ENCODE data around the gene CXCL16.
"Not testable (repeated sequence)": the region's sequence is repeated elsewhere in the genome, so short reads cannot be mapped to it uniquely, and the experiment has no call there.

The CXCL16 gene

GRCh38 chr17:4721203-4722135 is 18.3 kb downstream of the CXCL16 start:
- DNase-seq (ENCODE audit: low spot score) = peak; percentile 62

- DNase-seq (ENCODE audit: low spot score) = peak; percentile 49
These were observed 18.9 kb downstream of the CXCL16 start for GRCh38 chr17:4720787-4721186.

- no peak for DNase-seq (ENCODE audit: low spot score)
These were observed 20.0 kb downstream of the CXCL16 start for GRCh38 chr17:4719684-4720221.

GRCh38 chr17:4719146-4719545 is 20.6 kb downstream of the CXCL16 start:
- DNase-seq (ENCODE audit: low spot score) = no peak

- no peak for DNase-seq (ENCODE audit: low spot score)
These were observed 21.5 kb downstream of the CXCL16 start for GRCh38 chr17:4718276-4718675.

GRCh38 chr17:4717791-4718190 is 21.9 kb downstream of the CXCL16 start:
- DNase-seq (ENCODE audit: low spot score) = no peak

- no peak for DNase-seq (ENCODE audit: low spot score)
These were observed 23.6 kb downstream of the CXCL16 start for GRCh38 chr17:4716081-4716480.

- DNase-seq (ENCODE audit: low spot score) = no peak
These were observed 24.5 kb downstream of the CXCL16 start for GRCh38 chr17:4715063-4715744.

GRCh38 chr17:4714340-4715062 is 25.2 kb downstream of the CXCL16 start:
- not testable (repeated sequence) for DNase-seq (ENCODE audit: low spot score)

GRCh38 chr17:4712526-4712925 is 27.2 kb downstream of the CXCL16 start:
- DNase-seq (ENCODE audit: low spot score) = no peak

- no peak for DNase-seq (ENCODE audit: low spot score)
These were observed 28.0 kb downstream of the CXCL16 start for GRCh38 chr17:4711661-4712181.

- no peak for DNase-seq (ENCODE audit: low spot score)
These were observed 28.8 kb downstream of the CXCL16 start for GRCh38 chr17:4710693-4711634.

- DNase-seq (ENCODE audit: low spot score) = peak; percentile 95
These were observed 29.7 kb downstream of the CXCL16 start, which contains the start of gene ARRB2 for GRCh38 chr17:4709794-4710692. TSS of gene ARRB2 (plus strand) at chr17:4710632. CDS start at chr17:4710722, 90 bp downstream.

GRCh38 chr17:4708436-4708835 is 31.3 kb downstream of the CXCL16 start:
- DNase-seq (ENCODE audit: low spot score) = no peak

- DNase-seq (ENCODE audit: low spot score) = no peak
These were observed 33.6 kb downstream of the CXCL16 start for GRCh38 chr17:4706121-4706520.

- no peak for DNase-seq (ENCODE audit: low spot score)
These were observed 34.7 kb downstream of the CXCL16 start for GRCh38 chr17:4704991-4705390.

GRCh38 chr17:4704574-4704907 is 35.2 kb downstream of the CXCL16 start:
- not testable (repeated sequence) for DNase-seq (ENCODE audit: low spot score)

GRCh38 chr17:4703330-4703691 is 36.4 kb downstream of the CXCL16 start:
- no peak for DNase-seq (ENCODE audit: low spot score)

- no peak for DNase-seq (ENCODE audit: low spot score)
These were observed 38.6 kb downstream of the CXCL16 start for GRCh38 chr17:4701116-4701515.

Measured in HuH-7.5 (cell line).